Measurements from ENCODE around the gene LIN28B. TPM values are rescaled to one million over a fixed set of nuclear protein-coding genes. Genes with fewer than 3 reads are reported as not detected.
"Not testable (repeated sequence)": the region's sequence is repeated elsewhere in the genome, so short reads cannot be mapped to it uniquely, and the experiment has no call there.

The LIN28B gene
- total RNA-seq, 4 donors from 2014 or later = not detected

DNA sequence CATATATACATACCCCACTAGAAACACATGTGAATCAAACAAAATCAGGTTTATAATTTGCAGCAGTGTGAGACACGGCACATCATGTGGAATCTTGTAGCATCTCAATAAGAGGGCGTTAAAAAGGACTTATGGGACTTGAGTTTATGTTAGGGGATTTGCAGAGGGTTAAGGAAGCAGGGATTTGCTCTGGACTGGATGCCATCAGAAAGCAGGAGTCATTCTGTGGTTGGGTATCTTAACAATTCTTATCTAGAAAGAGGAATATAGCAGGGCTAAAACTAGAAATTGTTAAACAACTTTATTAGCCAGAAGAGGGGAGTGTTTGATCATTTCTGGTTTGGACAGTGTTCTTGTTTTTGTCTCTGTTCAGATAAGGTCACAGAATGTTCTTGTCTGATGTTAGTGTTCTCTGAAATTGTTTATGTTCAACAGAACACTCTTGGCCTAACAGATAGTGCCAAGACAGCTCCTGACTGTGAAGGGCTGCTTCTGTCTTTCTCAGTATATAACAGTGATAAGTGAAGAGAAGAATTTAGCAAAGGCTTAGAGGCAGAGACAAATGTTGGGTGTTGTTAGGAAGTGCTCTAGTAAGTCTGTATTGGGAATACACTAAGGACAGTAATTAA is 39.2 kb downstream of the LIN28B start:
- Histone ChIP-seq H3K4me3 (no peak overlapping the region), H3K27ac (peak overlapping the region in 2 of 4 donors; percentile 16 to 37)
- no peak for DNase-seq

DNA sequence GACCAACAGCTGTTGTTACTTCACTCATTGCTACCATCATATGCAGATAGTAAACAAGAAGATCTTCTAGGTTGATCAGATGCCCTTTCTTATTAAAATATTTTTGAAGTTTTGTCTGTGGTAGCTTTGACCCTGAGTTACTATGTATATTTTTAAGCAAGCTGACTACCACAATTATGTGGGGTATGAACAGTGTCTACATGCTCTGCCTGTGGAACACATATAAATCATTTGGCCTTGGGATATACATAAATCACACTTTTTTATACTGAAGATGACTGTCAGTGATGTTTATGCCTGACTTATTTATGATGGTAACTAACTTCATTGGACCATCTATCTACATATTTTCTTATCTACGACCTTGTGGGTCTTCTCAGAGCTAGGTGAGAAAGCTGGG is 44.2 kb downstream of the LIN28B start:
- no peak for TF ChIP-seq POLR2A (IDR thresholded peaks at IDR 0.05)
- TF ChIP-seq, protein P1, sequence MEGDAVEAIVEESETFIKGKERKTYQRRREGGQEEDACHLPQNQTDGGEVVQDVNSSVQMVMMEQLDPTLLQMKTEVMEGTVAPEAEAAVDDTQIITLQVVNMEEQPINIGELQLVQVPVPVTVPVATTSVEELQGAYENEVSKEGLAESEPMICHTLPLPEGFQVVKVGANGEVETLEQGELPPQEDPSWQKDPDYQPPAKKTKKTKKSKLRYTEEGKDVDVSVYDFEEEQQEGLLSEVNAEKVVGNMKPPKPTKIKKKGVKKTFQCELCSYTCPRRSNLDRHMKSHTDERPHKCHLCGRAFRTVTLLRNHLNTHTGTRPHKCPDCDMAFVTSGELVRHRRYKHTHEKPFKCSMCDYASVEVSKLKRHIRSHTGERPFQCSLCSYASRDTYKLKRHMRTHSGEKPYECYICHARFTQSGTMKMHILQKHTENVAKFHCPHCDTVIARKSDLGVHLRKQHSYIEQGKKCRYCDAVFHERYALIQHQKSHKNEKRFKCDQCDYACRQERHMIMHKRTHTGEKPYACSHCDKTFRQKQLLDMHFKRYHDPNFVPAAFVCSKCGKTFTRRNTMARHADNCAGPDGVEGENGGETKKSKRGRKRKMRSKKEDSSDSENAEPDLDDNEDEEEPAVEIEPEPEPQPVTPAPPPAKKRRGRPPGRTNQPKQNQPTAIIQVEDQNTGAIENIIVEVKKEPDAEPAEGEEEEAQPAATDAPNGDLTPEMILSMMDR (IDR thresholded peaks at IDR 0.05) = no peak
- H3K27me3 ChIP-seq = no peaks in the 10 kb centered on the region
- H3K36me3 ChIP-seq = no peaks in the 10 kb centered on the region
- H3K27ac ChIP-seq = no peak overlapping the region
- H3K4me1 ChIP-seq = no peaks in the 10 kb centered on the region
- H3K9me3 ChIP-seq = no peaks in the 10 kb centered on the region
- DNase-seq = no peak
- H3K4me3 ChIP-seq = no peak overlapping the region

More for the DNA sequence above, 39.2 kb downstream of the LIN28B start:
- H3K36me3 ChIP-seq = no peaks in the 10 kb centered on the region
- no peaks in the 10 kb centered on the region for H3K4me1 ChIP-seq
- TF ChIP-seq, protein P1 (IDR thresholded peaks at IDR 0.05) = peak in 2 of 6 experiments; percentile 34 to 39
- TF ChIP-seq POLR2A (IDR thresholded peaks at IDR 0.05) = no peak
- H3K27me3 ChIP-seq = no peaks in the 10 kb centered on the region
- H3K9me3 ChIP-seq = no peaks in the 10 kb centered on the region

DNA sequence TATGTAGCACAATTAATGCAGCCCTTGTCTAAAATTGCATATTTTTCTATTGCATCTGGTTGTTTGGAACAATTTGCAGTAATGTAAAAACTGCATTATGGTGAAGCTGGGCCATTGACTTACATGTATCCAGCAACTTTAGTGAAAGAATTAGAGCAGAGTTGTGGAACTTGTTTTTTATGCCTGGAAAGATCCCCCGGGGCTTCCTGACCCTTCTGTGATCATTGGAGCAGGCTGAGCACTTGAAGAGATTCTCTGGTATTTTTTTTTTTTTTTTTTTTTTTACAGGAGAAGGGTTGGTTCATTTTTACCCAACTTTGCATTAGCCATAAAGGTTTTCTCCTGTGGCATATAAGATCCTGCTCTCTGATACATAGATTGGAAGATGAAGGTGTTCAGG is 45.0 kb downstream of the LIN28B start:
- H3K4me1 ChIP-seq = no peaks in the 10 kb centered on the region
- no peak overlapping the region for H3K4me3 ChIP-seq
- H3K27ac ChIP-seq = no peak overlapping the region
- H3K9me3 ChIP-seq = no peaks in the 10 kb centered on the region
- no peak for DNase-seq
- H3K36me3 ChIP-seq = no peaks in the 10 kb centered on the region
- TF ChIP-seq POLR2A (IDR thresholded peaks at IDR 0.05) = no peak
- no peaks in the 10 kb centered on the region for H3K27me3 ChIP-seq

DNA sequence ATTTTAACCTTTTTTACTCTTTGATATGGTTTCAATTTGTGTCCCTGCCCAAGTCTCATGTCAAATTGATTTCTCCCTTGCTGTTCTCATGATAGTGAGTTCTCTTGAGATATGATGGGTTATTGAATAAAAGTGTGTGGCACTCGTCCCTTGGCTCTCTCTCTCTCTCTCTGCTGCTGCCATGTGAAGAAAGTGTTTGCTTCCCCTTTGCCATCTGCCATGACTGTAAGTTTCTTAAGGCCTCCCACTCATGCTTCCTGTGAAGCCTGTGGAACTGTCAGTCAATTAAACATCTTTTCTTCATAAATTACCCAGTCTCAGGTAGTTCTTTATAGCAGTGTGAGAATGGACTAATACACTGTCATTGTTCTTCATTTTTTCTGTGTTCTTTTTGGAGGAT is 48.5 kb downstream of the LIN28B start:
- Histone ChIP-seq H3K9me3 (no peaks in the 10 kb centered on the region), H3K4me1 (no peaks in the 10 kb centered on the region), H3K4me3 (no peak overlapping the region), H3K36me3 (no peaks in the 10 kb centered on the region), H3K27me3 (no peaks in the 10 kb centered on the region), H3K27ac (no peak overlapping the region)
- TF ChIP-seq POLR2A (IDR thresholded peaks at IDR 0.05) = no peak
- TF ChIP-seq, protein P1 (IDR thresholded peaks at IDR 0.05) = no peak
- no peak for DNase-seq

DNA sequence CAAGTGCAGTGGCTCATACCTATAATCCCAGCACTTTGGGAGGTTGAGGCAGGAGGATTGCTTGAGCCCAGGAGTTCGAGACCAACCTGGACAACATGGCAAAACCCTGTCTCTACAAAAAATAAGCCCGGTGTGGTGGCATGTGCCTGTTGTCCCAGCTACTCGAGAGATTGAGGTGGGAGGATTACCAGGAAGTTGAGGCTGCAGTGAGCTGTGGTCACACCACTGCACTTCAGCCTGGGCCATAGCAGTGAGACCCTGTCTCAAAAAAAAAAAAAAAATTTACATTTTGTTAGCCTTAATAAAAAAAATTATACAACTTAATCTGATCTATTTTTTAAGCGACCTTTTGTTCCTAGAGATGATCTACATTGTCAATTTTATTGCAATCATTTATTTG is 56.6 kb downstream of the LIN28B start:
- H3K4me3 ChIP-seq, H3K4me1 ChIP-seq, H3K27ac ChIP-seq, H3K27me3 ChIP-seq, DNase-seq, H3K36me3 ChIP-seq, H3K9me3 ChIP-seq: not testable (repeated sequence)

DNA sequence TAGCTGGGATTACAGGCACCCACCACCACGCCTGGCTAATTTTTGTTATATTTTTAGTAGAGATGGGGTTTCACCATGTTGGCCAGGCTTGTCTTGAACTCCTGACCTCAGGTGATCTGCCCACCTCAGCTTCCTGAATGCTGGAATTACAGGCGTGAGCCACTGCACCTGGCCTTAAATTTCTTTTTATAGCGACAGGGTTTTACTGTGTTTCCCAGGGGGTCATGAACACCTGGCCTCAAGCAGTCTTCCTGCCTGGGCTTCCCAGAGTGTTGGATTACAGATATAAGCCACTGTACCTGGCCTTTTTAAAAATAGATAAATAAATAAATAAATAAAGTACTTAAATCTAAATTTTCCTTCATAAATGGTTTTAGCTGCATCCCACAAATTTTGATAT is 57.5 kb downstream of the LIN28B start:
- Histone ChIP-seq H3K27ac (no peak overlapping the region), H3K4me1 (no peaks in the 10 kb centered on the region), H3K4me3 (no peak overlapping the region), H3K36me3 (no peaks in the 10 kb centered on the region), H3K9me3 (no peaks in the 10 kb centered on the region), H3K27me3 (no peaks in the 10 kb centered on the region)
- DNase-seq = no peak
- no peak for TF ChIP-seq POLR2A (IDR thresholded peaks at IDR 0.05)
- TF ChIP-seq, protein P1 (IDR thresholded peaks at IDR 0.05) = no peak

DNA sequence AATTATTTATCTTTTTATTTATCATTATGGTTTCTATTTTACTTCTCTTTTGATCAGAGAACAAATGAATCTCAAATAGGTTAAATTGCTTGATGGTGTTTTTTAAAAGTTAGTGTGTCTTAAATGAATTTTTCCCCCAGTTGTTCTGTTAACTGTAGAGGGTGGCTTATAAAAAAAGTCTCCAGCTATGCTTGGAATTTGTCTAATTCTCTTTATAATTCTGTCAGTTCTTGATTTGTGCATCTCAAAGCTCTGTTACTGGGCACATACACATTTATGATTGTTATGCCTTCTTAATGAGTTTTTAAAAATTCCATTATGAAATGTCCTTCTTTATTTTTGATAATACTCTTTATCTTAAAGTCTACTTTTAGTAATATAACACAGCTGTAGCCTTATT is 58.0 kb downstream of the LIN28B start:
- Histone ChIP-seq H3K4me1 (no peaks in the 10 kb centered on the region), H3K4me3 (no peak overlapping the region), H3K9me3 (no peaks in the 10 kb centered on the region), H3K36me3 (no peaks in the 10 kb centered on the region), H3K27ac (no peak overlapping the region), H3K27me3 (no peaks in the 10 kb centered on the region)
- no peak for DNase-seq
- no peak for TF ChIP-seq POLR2A (IDR thresholded peaks at IDR 0.05)
- TF ChIP-seq, protein P1 (IDR thresholded peaks at IDR 0.05) = no peak
